PC-3 (cell line): ENCODE results near the gene CTNNA2. TPM values are rescaled to one million over a fixed set of nuclear protein-coding genes. Genes with fewer than 3 reads are reported as not detected.

Experiments used
- ATAC-seq: fragments of 200-7000 bp; cut with Tn5 transposase; 2 replicates; pipeline ENCODE4 v1.9.1; 2020; ENCODE audit warnings: mild to moderate bottlenecking, moderate library complexity
- BruUV-seq: library from RNA; stranded (reverse); fragments of 400-500 nt; replicated peaks from 2 replicates; lab custom pipeline; 2021; lab: Mats Ljungman, UMichigan
- CTCF ChIA-PET: fragments of 300-600 bp; sonication (Branson Sonifier 250); formaldehyde crosslinking; loops from one replicate; lab custom pipeline; 2022; ENCODE audit warnings: antibody characterized with exemption; lab: Charles Lee
- POLR2A ChIA-PET: fragments of 300-600 bp; sonication (Branson Sonifier 250); formaldehyde crosslinking; loops from one replicate; lab custom pipeline; 2022; ENCODE audit warnings: antibody characterized with exemption; ENCODE audit not compliant: unreplicated experiment; lab: Charles Lee
- DNase-seq: peaks from one replicate; pipeline ENCODE4 v3.0.0-alpha.2; 2015
- H2AFZ ChIP-seq: fragments of 300-600 bp; sonication (generic); 2 replicates; pipeline ENCODE4 v1.6.0; 2016; ENCODE audit warnings: antibody characterized with exemption, low read length
- H3F3A ChIP-seq: fragments of 300-600 bp; sonication (generic); one replicate; pipeline ENCODE4 v1.6.0; 2017; ENCODE audit warnings: antibody characterized with exemption, low read length, control low read depth, mild to moderate bottlenecking; ENCODE audit not compliant: unreplicated experiment
- H3K27ac ChIP-seq: fragments of 300-600 bp; sonication (generic); 2 replicates; pipeline ENCODE4 v1.5.1; 2016; ENCODE audit warnings: mild to moderate bottlenecking, low read length
- H3K27me3 ChIP-seq: fragments of 300-600 bp; sonication (generic); 2 replicates; pipeline ENCODE4 v1.6.1; 2016; ENCODE audit warnings: low read length, mixed read lengths
- H3K36me3 ChIP-seq: fragments of 300-600 bp; sonication (generic); 2 replicates; pipeline ENCODE4 v1.6.1; 2016; ENCODE audit warnings: low read depth, mixed run types, low read length, mixed read lengths
- H3K4me1 ChIP-seq: fragments of 300-600 bp; sonication (generic); 2 replicates; pipeline ENCODE4 v1.5.1; 2016; ENCODE audit warnings: low read length; ENCODE audit not compliant: insufficient read depth
- H3K4me2 ChIP-seq: fragments of 300-600 bp; sonication (generic); 2 replicates; pipeline ENCODE4 v1.6.0; 2016; ENCODE audit warnings: low read length
- H3K4me3 ChIP-seq: fragments of 300-600 bp; sonication (generic); 2 replicates; pipeline ENCODE4 v1.5.1; 2016; ENCODE audit warnings: mild to moderate bottlenecking, low read length, mixed read lengths
- H3K79me2 ChIP-seq: fragments of 300-600 bp; sonication (generic); 2 replicates; pipeline ENCODE4 v1.6.1; 2017; ENCODE audit warnings: low read length, mixed read lengths
- H3K9ac ChIP-seq: fragments of 300-600 bp; sonication (generic); 2 replicates; pipeline ENCODE4 v1.6.0; 2016; ENCODE audit warnings: mild to moderate bottlenecking, low read length
- H3K9me2 ChIP-seq: fragments of 300-600 bp; sonication (generic); replicated peaks from 2 replicates; pipeline ENCODE4 v1.6.1; 2016; ENCODE audit warnings: mixed run types, low read length, mixed read lengths
- H3K9me3 ChIP-seq: fragments of 300-600 bp; sonication (generic); 2 replicates; pipeline ENCODE4 v1.6.1; 2016; ENCODE audit warnings: low read length, mixed read lengths
- H4K20me1 ChIP-seq: fragments of 300-600 bp; sonication (generic); 2 replicates; pipeline ENCODE4 v1.6.1; 2016; ENCODE audit warnings: low read length, mixed read lengths
- EZH2 ChIP-seq: fragments of 300-600 bp; sonication (generic); IDR thresholded peaks from one replicate; pipeline ENCODE4 v1.6.1; 2017; ENCODE audit warnings: antibody characterized with exemption, mild to moderate bottlenecking, low read length; ENCODE audit not compliant: unreplicated experiment
- EZH2phosphoT487 ChIP-seq: fragments of 300-600 bp; sonication (generic); IDR thresholded peaks from 2 replicates; pipeline ENCODE4 v1.6.1; 2018; ENCODE audit warnings: mild to moderate bottlenecking, antibody characterized with exemption, low read length, borderline replicate concordance
- intact Hi-C: fragments of 100-400 bp; cut with micrococcal nuclease; formaldehyde crosslinking; loops from 2 replicates; pipeline ENCODE4 v1.9.0; 2023
- total RNA-seq: library from RNA; depleted of rRNA; stranded (reverse); fragments of >200 nt; gene quantifications from 2 replicates; pipeline ENCODE4 v1.2.3, GENCODE V29; 2014
- TF ChIP-seq, protein P1 (sequence below): fragments of 300-600 bp; sonication (generic); conservative IDR thresholded peaks from 2 replicates; pipeline ENCODE4 v1.5.1; 2017; ENCODE audit warnings: antibody characterized with exemption, low read depth, mild to moderate bottlenecking, low read length

CTNNA2 gene
- total RNA-seq, 1 experiment from 2014 or later = not detected

DNA sequence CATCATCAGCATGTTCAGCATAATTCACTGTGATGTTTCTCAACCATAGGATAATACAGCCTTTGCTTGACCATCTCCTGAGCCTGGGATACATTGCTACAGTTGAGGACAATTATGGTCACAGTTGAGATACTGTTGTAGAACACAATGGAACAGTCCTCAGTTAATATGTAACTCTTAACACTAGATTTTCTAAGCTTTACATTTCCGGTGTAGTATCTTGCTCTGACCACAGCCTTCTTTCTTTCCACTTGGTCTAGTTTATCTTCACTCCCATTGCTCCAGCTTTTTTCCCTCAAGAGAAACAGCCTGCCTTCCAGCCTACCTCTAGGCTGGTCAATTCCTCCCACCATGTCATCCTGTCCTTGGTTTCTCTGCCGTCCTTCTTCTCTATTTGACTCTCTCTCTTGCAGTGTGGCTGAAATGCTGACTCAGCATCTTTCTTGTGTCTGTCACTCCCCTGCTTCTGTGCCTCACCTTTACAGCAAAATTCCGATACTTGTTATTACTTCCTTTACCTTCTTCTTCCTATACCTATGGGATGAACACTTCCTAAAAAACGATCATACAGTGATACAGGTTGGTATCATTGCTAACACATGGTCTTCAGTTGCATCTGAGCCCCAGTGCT lies 80.5 kb downstream of the CTNNA2 start:
- POLR2A ChIA-PET = interaction anchor here (0.6 kb wide), 1 partner anchor 163 kb away, joined by 5 read pairs; no protein-coding TSS in a partner anchor
- no peak overlapping the region for H3K27ac ChIP-seq
- H3K9ac ChIP-seq = no peak overlapping the region
- no peaks in the 10 kb centered on the region for H3F3A ChIP-seq
- no peaks in the 10 kb centered on the region for H4K20me1 ChIP-seq
- H3K4me3 ChIP-seq = no peak overlapping the region
- DNase-seq = no peak
- intact Hi-C loops = no loop called here
- no peaks in the 10 kb centered on the region for H3K9me2 ChIP-seq
- H3K36me3 ChIP-seq = no peaks in the 10 kb centered on the region
- no peak overlapping the region for H3K4me2 ChIP-seq
- no peaks in the 10 kb centered on the region for H3K9me3 ChIP-seq
- H3K27me3 ChIP-seq = no peaks in the 10 kb centered on the region
- no peak for ATAC-seq
- BruUV-seq = no TSS peak
- H3K4me1 ChIP-seq = no peaks in the 10 kb centered on the region
- no peaks in the 10 kb centered on the region for H3K79me2 ChIP-seq
- CTCF ChIA-PET = no interaction called here
- TF ChIP-seq EZH2phosphoT487 = no peak
- TF ChIP-seq EZH2 = no peak
- TF ChIP-seq, protein P1, sequence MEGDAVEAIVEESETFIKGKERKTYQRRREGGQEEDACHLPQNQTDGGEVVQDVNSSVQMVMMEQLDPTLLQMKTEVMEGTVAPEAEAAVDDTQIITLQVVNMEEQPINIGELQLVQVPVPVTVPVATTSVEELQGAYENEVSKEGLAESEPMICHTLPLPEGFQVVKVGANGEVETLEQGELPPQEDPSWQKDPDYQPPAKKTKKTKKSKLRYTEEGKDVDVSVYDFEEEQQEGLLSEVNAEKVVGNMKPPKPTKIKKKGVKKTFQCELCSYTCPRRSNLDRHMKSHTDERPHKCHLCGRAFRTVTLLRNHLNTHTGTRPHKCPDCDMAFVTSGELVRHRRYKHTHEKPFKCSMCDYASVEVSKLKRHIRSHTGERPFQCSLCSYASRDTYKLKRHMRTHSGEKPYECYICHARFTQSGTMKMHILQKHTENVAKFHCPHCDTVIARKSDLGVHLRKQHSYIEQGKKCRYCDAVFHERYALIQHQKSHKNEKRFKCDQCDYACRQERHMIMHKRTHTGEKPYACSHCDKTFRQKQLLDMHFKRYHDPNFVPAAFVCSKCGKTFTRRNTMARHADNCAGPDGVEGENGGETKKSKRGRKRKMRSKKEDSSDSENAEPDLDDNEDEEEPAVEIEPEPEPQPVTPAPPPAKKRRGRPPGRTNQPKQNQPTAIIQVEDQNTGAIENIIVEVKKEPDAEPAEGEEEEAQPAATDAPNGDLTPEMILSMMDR = no peak
- H2AFZ ChIP-seq = no peak overlapping the region

DNA sequence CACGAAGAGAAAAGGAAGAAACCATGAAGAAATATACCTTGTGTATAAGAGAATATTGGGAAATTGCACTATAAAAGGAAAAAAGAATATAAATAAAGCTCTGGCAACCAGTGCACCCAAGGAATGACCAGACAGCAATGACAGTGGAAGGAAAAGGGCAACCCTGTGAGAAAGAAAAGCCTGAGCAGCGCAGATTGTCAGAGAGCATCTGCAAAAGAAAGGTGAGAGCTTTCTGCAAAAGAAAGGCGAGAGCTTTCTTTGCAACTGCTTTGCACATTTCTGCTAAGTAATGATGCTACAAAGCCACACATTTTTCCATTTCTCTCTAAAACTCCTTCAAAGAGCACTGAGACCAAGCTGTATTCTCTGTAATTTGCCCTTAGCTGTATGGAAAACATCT lies 83.6 kb downstream of the CTNNA2 start:
- no peaks in the 10 kb centered on the region for H3K4me1 ChIP-seq
- no peaks in the 10 kb centered on the region for H3F3A ChIP-seq
- no peaks in the 10 kb centered on the region for H3K9me2 ChIP-seq
- BruUV-seq = no TSS peak
- no peak for DNase-seq
- TF ChIP-seq EZH2 (no peak), EZH2phosphoT487 (no peak)
- TF ChIP-seq, protein P1 = no peak
- no peaks in the 10 kb centered on the region for H3K27me3 ChIP-seq
- no peak overlapping the region for H3K27ac ChIP-seq
- no peaks in the 10 kb centered on the region for H3K36me3 ChIP-seq
- H3K4me2 ChIP-seq = no peak overlapping the region
- no peak for ATAC-seq
- intact Hi-C loops = no loop called here
- H3K9me3 ChIP-seq = no peaks in the 10 kb centered on the region
- no peaks in the 10 kb centered on the region for H3K79me2 ChIP-seq
- H3K9ac ChIP-seq = no peak overlapping the region
- no peak overlapping the region for H2AFZ ChIP-seq
- CTCF ChIA-PET = no interaction called here
- no peaks in the 10 kb centered on the region for H4K20me1 ChIP-seq
- POLR2A ChIA-PET = no interaction called here
- H3K4me3 ChIP-seq = no peak overlapping the region

DNA sequence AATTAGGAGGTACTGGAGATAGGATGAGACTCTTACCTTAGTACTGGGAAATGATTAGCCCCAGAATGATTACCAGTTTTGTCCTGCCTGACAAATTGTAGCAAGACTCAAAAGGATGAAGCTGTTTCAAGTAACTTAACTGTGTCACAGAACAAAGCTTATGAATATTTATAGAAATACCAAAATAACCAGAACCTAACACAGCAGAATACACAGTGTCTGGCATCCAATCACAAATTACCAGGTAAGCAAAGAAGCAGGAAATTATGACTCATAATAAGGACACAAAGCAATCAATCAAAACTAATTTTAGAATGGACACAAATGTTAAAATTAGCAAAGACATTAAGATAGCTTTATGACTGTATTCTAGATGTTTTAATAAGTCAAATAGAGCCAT lies 91.9 kb downstream of the CTNNA2 start:
- ChIA-PET POLR2A (no interaction called here), CTCF (no interaction called here)
- Histone ChIP-seq H3K9ac (no peak overlapping the region), H3K27ac (no peak overlapping the region), H3K27me3 (no peaks in the 10 kb centered on the region), H3K4me1 (no peaks in the 10 kb centered on the region), H3K9me3 (peaks cover 10% of the 10 kb centered on the region; the same call in 1 of the 2 replicates), H3K9me2 (no peaks in the 10 kb centered on the region), H3K79me2 (no peaks in the 10 kb centered on the region), H3F3A (no peaks in the 10 kb centered on the region), H4K20me1 (no peaks in the 10 kb centered on the region), H3K4me2 (no peak overlapping the region), H2AFZ (no peak overlapping the region), H3K36me3 (no peaks in the 10 kb centered on the region), H3K4me3 (no peak overlapping the region)
- BruUV-seq = no TSS peak
- DNase-seq = no peak
- no peak for ATAC-seq
- no peak for TF ChIP-seq EZH2
- TF ChIP-seq, protein P1 = no peak
- no peak for TF ChIP-seq EZH2phosphoT487
- intact Hi-C loops = no loop called here
